Adrenal gland (tissue), 12 donors: Measurements from ENCODE around the gene PCED1B. TPM values are rescaled to one million over a fixed set of nuclear protein-coding genes. Genes with fewer than 3 reads are reported as not detected.
"Not testable (repeated sequence)": the region's sequence is repeated elsewhere in the genome, so short reads cannot be mapped to it uniquely, and the experiment has no call there.

Source experiments
- DNase-seq, 7 donors: peaks; one replicate each; pipeline ENCODE4 v3.0.0-alpha.2; 2019 to 2020
- H3K27ac ChIP-seq, 5 donors: fragments of 200-600 bp; sonication (generic) in 4 of 5; 1 replicate in 3 of 5; 2 replicates in 2 of 5; pipeline versions ENCODE4 v1.5.1 to v1.8.0; 2016 to 2020; ENCODE audit warnings: mild to moderate bottlenecking in 1 of 5
- H3K27me3 ChIP-seq: fragments of 200-600 bp; 2 replicates; pipeline ENCODE4 v1.8.0; 2021
- H3K36me3 ChIP-seq, 2 donors: fragments of 200-600 bp; replicated peaks in 1 of 2; 1 replicate in 1 of 2; 2 replicates in 1 of 2; pipeline versions ENCODE4 v1.5.1 to v1.8.0; 2018 to 2022
- H3K4me1 ChIP-seq, 2 donors: fragments of 200-600 bp; replicated peaks in 1 of 2; 1 replicate in 1 of 2; 2 replicates in 1 of 2; pipeline versions ENCODE4 v1.5.1 to v1.8.0; 2018 to 2021
- H3K4me3 ChIP-seq, 4 donors: fragments of 200-600 bp; sonication (generic) in 3 of 4; one replicate each; pipeline ENCODE4 v1.5.1; 2016 to 2018
- H3K9me3 ChIP-seq, 3 donors: fragments of 200-600 bp; sonication (generic) in 1 of 3; replicated peaks in 1 of 3; 1 replicate in 2 of 3; 2 replicates in 1 of 3; pipeline versions ENCODE4 v1.5.1 to v1.8.0; 2016 to 2021
- CTCF ChIP-seq, 6 experiments: fragments of 450-650 bp in 4 of 6; fragments of 200-600 bp in 2 of 6; sonication (generic) in 1 of 6; IDR thresholded peaks; 1 replicate in 5 of 6; 2 replicates in 1 of 6; pipeline versions ENCODE4 v1.5.1 to v1.8.0; 2016 to 2021; ENCODE audit warnings: antibody characterized with exemption in 6 of 6, mild to moderate bottlenecking in 2 of 6, moderate library complexity in 1 of 6
- POLR2A ChIP-seq, 2 donors: fragments of 450-650 bp; IDR thresholded peaks; one replicate each; pipeline ENCODE4 v1.6.1; 2017; ENCODE audit warnings: antibody characterized with exemption in 2 of 2, mild to moderate bottlenecking in 2 of 2, moderate library complexity in 1 of 2
- WGBS, 4 donors: extraction: QIAGEN DNeasy Blood & Tissue Kit in 2 of 4; methylation state at CpG; one replicate each; pipeline versions ENCODE4 v1.1.5 to v1.1.7; 2013 to 2017; 5-methylcytosine and 5-hydroxymethylcytosine counted together
- intact Hi-C, 2 donors: fragments of 100-400 bp; cut with DNase I; formaldehyde crosslinking; loops; one replicate each; pipeline versions ENCODE4 v1.14.1 to v1.15.0; 2022 to 2023
- polyA plus RNA-seq, 3 donors: library from polyadenylated mRNA; stranded (reverse); fragments of 200-250 nt in 2 of 3; fragments of 350-450 nt in 1 of 3; fragmentation: Illumina TruSeq in 1 of 3; extraction: RNeasy Lipid Tissue Mini Kit (QIAGEN cat#74804) in 1 of 3; gene quantifications; one replicate each; pipeline ENCODE4 v1.2.3, GENCODE V29; 2013 to 2014
- total RNA-seq, 9 donors: library from RNA; depleted of rRNA in 4 of 9; stranded (reverse); fragments of >200 nt in 4 of 9; fragments of 120-200 nt in 1 of 9; fragmentation: NEBNext Ultra II Directional in 1 of 9; extraction: Animal tissue kit (Norgen Biotek cat#: 25700) in 1 of 9; gene quantifications; one replicate each; pipeline versions ENCODE4 v1.1.0 to v1.2.4, GENCODE V29; 2013 to 2023
- donor health status: healthy with polysubstance abuse.
- donor health status: Bipolar disorder and iron deficiency.
- donor health status: DM: yes; HTN: yes; CAD: no.
- donor health status: DM: no; HTN: no; CAD: no.
- donor health status: DM: no; HTN: no; CAD: no.
- donor health status: DM: yes; HTN: yes; CAD: no.

Gene PCED1B
- total and polyA plus RNA-seq, 12 donors: 8.0 to 110 (median 39.9) TPM

DNA sequence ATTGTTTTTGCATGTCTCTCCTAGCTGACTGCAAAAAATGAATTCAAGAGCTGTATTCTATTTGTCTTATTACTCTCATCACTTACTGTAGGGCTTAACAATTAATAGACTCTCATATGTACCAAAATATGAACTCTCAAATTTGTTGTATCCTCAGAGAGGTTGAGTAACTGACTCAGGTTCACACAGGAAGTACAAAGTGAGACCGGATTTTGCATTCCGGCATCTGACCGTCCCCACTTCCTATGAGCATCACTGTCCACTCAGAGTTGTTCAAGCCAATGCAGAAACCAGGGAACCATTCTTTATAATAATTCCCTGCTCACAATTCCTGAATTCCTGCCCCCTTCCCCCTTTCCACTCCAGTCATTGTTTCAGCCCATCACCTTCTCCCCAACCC is 113.6 kb downstream of the PCED1B start:
- DNase-seq: no peak
- no peaks in the 10 kb centered on the region for H3K9me3 ChIP-seq
- 56 to 82% (median 68%) methylated on average over 3 of the region's 3 CpGs for WGBS, 4 donors
- H3K4me1 ChIP-seq: peaks cover 16 to 17% of the 10 kb centered on the region in 2 donors
- no peaks in the 10 kb centered on the region for H3K27me3 ChIP-seq
- intact Hi-C loops: no loop called here
- H3K36me3 ChIP-seq: no peaks in the 10 kb centered on the region
- H3K27ac ChIP-seq: no peak overlapping the region
- TF ChIP-seq POLR2A (IDR thresholded peaks at IDR 0.05) (no peak), CTCF (IDR thresholded peaks at IDR 0.05) (no peak)
- no peak overlapping the region for H3K4me3 ChIP-seq

GRCh38 chr12:47194501-47194900 is 115.1 kb downstream of the PCED1B start:
- H3K4me1 ChIP-seq: peaks cover 7 to 8% of the 10 kb centered on the region in 2 donors
- H3K27ac ChIP-seq: no peak overlapping the region
- H3K36me3 ChIP-seq: no peaks in the 10 kb centered on the region
- no peaks in the 10 kb centered on the region for H3K9me3 ChIP-seq
- H3K27me3 ChIP-seq: no peaks in the 10 kb centered on the region
- H3K4me3 ChIP-seq: no peak overlapping the region
- WGBS, 4 donors: 16 to 30% (median 21%) methylated on average over 4 of the region's 4 CpGs
- TF ChIP-seq CTCF (IDR thresholded peaks at IDR 0.05) (no peak), POLR2A (IDR thresholded peaks at IDR 0.05) (no peak)
- intact Hi-C loops: no loop called here
- no peak for DNase-seq

DNA sequence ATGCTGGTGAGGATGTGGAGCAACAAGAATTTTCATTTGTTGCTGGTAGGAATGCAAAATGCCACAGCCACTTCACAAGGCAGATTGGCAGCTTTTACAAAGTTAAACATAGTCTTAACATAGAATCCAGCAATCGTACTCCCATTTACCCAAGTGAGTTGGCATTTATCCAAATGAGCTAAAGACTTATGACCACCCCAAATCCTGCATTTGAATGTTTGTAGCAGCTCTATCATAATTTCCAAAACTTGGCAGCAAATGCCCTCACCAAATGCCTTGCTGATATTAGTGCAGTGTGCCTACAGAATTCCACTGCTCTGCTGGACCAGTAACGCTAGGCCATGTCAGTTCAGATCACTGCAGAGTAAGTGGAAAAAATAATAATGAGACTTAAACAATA is 121.0 kb downstream of the PCED1B start:
- Histone ChIP-seq H3K9me3 (no peaks in the 10 kb centered on the region), H3K4me3 (no peak overlapping the region), H3K36me3 (no peaks in the 10 kb centered on the region), H3K4me1 (no peaks in the 10 kb centered on the region), H3K27me3 (no peaks in the 10 kb centered on the region), H3K27ac (no peak overlapping the region)
- intact Hi-C loops: no loop called here
- WGBS, 4 donors: 88 to 95% (median 92%) methylated on average over 2 of the region's 2 CpGs
- no peak for TF ChIP-seq POLR2A (IDR thresholded peaks at IDR 0.05)
- no peak for TF ChIP-seq CTCF (IDR thresholded peaks at IDR 0.05)
- no peak for DNase-seq

- H3K4me3 ChIP-seq, H3K27me3 ChIP-seq, H3K36me3 ChIP-seq, H3K27ac ChIP-seq, DNase-seq, H3K9me3 ChIP-seq, intact Hi-C loops, H3K4me1 ChIP-seq: not testable (repeated sequence)
- 91 to 94% (median 93%) methylated on average over 6 of the region's 6 CpGs for WGBS, 4 donors
Observed at GRCh38 chr12:47201190-47201589, 121.8 kb downstream of the PCED1B start.

GRCh38 chr12:47202176-47202575 is 122.8 kb downstream of the PCED1B start:
- intact Hi-C loops: no loop called here
- H3K36me3 ChIP-seq: no peaks in the 10 kb centered on the region
- H3K4me1 ChIP-seq: peaks cover 0 to 8% of the 10 kb centered on the region in 2 donors
- TF ChIP-seq CTCF (IDR thresholded peaks at IDR 0.05): no peak
- TF ChIP-seq POLR2A (IDR thresholded peaks at IDR 0.05): no peak
- WGBS, 4 donors: 73 to 87% (median 80%) methylated on average over 2 of the region's 2 CpGs
- DNase-seq: no peak
- H3K4me3 ChIP-seq: no peak overlapping the region
- H3K27ac ChIP-seq: no peak overlapping the region
- no peaks in the 10 kb centered on the region for H3K27me3 ChIP-seq
- H3K9me3 ChIP-seq: no peaks in the 10 kb centered on the region
